HL-60 (cell line): ENCODE data around the gene ABAT.

Experiments used
- CTCF ChIP-seq: IDR thresholded peaks from one replicate; pipeline ENCODE4 v1.5.1; 2011; ENCODE audit warnings: low read length, control low read depth, inconsistent platforms; ENCODE audit not compliant: insufficient read depth
- GABPA ChIP-seq: IDR thresholded peaks from 2 replicates; pipeline ENCODE4 v1.6.1; 2012; ENCODE audit warnings: low read depth
- POLR2AphosphoS5 ChIP-seq: IDR thresholded peaks from 2 replicates; pipeline ENCODE4 v1.6.1; 2012; ENCODE audit warnings: low read depth
- REST ChIP-seq: IDR thresholded peaks from 2 replicates; pipeline ENCODE4 v1.6.1; 2012; ENCODE audit warnings: low read depth; ENCODE audit not compliant: insufficient replicate concordance

- TF ChIP-seq POLR2AphosphoS5 = no peak
- TF ChIP-seq CTCF = no peak
- TF ChIP-seq REST = no peak
- no peak for TF ChIP-seq GABPA
Measured at GRCh38 chr16:8742068-8742467, 67.7 kb downstream of the ABAT start.
